GM18505 (cell line): ENCODE results near the gene CPA2.

ENCODE experiments used
- ATAC-seq: cut with Tn5 transposase; IDR thresholded peaks from one replicate; pipeline ENCODE4 v1.9.1; 2021; ENCODE audit not compliant: unreplicated experiment
- POLR2A ChIP-seq: IDR thresholded peaks from 4 replicates; pipeline ENCODE4 v1.6.1; 2011; ENCODE audit warnings: borderline replicate concordance; ENCODE audit not compliant: insufficient read depth, insufficient read length; ENCODE audit errors: extremely low read depth

Gene CPA2

DNA sequence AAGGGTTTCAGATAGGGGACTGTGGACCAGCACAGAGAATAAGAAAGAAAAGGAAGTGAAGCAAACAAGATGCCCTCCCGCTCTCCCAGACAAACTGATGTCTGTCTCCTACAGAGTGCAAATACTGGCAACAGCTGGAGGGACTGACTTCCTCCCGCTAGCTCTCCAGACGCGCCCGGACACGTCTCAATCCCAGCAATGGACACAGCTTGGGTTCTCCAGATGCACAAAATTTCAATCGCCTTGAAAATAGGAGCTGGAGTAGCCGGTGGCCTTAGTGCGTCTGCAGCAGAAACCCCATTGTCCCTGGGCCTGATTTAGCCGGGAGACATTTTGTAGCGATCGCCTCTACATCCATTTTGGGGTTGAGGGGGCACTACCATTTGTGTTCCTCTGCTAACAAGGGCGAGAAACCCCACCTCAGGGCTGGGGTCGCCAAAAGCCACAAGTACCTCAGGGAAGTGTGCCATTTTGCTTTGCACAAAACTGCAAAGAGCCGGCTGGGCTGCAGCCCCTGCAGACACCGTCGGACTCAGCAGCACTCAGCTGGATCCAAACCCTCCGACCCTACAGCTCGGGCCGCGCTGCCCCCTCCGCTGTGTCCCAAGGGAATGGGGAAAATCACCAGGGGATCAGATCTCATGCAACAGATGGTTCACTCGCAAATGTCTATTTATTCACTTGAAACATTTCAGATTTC, 5.9 kb downstream of the CPA2 start:
- TF ChIP-seq POLR2A = no peak
- ATAC-seq = no peak

- no peak for TF ChIP-seq POLR2A
- ATAC-seq = no peak
Measured at GRCh38 chr7:130273081-130273932, 6.6 kb downstream of the CPA2 start.

DNA sequence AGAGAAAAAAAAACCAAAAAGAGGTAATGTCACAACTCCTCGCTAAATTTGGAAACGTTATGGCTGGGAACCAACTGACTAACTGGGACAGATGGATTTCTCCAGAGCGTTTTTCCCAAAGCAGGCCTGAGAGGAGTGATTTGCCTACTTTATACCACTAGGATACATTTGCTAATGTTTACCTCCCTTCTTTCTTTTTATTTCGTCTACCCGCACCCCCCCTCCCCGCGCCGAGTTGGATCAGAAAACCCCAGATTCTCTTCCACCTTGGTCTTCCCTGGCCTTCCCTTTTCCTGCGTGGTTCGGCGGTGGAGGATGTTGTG, 7.2 kb downstream of the CPA2 start:
- ATAC-seq = no peak
- no peak for TF ChIP-seq POLR2A

DNA sequence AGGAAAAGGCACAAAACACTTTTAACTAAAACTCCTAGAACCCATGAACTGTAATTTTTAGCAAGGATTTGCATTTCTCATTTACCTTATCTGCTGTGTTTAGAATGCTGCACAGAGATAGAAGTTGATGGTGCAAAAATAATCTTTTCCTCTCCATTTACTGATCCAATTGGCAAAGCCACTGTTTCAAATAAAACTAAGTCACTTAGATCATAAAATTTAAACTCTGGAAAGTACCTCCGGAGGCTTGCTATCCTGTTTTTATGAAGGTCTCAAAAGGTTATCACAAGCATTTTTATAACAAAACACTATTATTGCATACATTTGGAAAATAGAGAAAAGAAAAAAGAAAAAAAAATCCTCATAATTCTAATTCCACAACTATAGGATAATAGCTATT, 7.6 kb downstream of the CPA2 start:
- ATAC-seq = no peak
- TF ChIP-seq POLR2A = no peak

- no peak for TF ChIP-seq POLR2A
Measured at GRCh38 chr7:130274983-130275591, 8.4 kb downstream of the CPA2 start.

DNA sequence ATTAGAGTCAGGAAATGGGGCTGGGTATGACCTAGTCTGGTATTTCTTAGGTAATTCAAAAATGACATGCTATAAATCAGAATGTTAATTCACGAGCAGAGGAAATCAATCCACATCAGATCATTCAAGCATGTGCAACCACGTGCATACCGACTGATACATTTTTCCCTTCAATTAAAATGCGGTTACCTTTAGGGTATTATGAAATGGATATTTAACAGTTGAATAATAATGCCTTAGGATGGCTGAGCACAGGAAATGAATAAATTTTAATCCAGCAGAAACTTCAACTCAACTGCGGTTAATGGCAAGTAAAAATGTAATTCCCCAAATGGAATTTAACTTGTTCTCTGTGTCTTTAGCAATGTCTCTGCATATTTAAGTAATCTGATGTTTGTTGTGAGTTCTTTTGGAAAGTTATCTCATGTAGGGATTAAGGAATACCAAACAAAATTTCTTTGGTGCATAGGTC, 9.2 kb downstream of the CPA2 start:
- TF ChIP-seq POLR2A = no peak
- ATAC-seq = no peak

More at GRCh38 chr7:130274983-130275591, 8.4 kb downstream of the CPA2 start:
- no peak for ATAC-seq

DNA sequence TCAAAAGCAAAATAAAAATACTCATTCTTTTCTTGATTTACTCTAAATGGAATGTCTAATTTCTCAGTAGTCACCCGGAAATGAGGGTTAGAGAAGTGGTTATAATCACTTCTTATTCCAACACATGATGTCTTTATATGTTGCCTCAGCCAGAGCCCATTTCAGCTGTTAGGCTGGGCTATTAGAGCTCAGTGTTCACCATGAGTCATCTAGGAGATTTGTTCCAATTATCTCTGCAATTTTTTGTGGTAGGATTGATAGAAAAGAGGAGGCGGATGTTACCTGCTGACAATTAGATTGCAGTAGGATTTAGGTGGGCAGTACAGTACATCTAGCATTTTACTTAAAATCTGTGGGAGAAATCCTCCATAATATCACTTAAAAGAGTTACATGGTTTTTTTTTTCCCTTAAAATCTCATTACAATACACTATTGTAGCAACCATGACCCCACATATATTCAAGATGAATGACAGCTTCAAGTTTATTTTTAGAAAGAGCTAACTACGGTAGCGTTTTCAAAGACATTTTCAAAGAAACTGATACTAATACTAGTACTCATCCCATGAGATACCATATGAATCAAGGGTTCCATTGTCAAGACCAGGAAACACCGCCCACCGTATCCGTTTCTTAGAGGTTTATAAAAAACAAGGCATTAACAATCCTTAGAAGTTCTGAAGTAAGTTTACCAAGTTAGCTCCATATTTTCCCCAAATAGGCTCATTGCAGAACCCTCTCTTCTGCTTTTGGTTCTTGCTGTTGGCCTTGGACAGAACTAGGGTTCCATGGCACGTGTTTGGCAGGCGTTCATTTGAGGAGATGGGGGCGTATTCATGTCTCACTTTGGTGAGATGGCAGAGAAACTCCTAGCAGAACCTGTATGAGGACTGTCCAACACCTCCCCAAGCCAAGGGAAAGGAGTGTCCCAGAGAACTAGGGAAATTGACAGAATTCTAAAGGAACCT, 10.4 kb downstream of the CPA2 start:
- no peak for TF ChIP-seq POLR2A

DNA sequence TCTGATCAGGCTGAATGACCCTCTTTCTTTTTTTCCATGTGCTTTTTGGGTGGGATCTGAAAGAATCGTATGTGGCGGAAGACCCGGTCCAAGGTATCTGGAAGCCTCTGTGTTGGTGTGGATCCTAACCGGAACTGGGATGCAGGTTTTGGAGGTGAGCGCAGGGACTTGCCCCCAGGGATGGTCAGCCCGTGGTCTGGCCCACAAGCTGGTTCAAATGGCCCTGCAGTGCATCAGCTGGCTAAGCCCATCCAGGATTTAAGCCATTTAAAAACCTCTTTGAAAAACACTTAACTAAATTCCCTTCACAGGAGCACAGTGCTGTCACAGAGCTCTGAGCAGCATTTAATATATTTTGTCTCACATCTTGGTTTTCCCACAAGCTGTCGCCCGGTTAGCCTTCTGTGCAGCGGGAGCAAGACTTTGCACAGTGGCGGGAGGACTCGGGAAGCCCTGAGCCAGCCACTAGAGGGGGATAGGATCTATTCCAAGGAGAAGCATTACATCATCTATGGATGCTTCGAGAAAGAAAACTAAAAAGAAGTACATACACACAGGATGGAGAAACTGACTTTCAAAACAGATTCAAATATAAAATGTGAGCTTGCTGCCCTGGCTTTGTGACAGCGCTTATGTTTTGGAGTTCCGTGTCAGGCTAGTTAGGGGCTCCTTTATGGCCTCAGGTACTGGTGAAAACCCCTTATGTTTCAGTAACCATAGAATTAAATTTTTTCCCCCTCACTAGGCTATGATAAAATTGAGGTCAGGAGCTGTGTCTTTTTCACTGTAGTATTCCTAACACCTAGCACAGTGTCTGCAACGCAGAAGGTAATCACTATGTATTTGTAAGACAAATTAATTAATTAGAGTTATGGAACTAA, 11.3 kb downstream of the CPA2 start:
- no peak for TF ChIP-seq POLR2A

More for the DNA sequence above, 10.4 kb downstream of the CPA2 start:
- no peak for ATAC-seq

GRCh38 chr7:130278860-130279259, 12.2 kb downstream of the CPA2 start:
- no peak for TF ChIP-seq POLR2A
- ATAC-seq = no peak

More for the DNA sequence above, 11.3 kb downstream of the CPA2 start:
- no peak for ATAC-seq

- TF ChIP-seq POLR2A = no peak
- ATAC-seq = no peak
Measured at GRCh38 chr7:130279286-130279685, 12.6 kb downstream of the CPA2 start.

DNA sequence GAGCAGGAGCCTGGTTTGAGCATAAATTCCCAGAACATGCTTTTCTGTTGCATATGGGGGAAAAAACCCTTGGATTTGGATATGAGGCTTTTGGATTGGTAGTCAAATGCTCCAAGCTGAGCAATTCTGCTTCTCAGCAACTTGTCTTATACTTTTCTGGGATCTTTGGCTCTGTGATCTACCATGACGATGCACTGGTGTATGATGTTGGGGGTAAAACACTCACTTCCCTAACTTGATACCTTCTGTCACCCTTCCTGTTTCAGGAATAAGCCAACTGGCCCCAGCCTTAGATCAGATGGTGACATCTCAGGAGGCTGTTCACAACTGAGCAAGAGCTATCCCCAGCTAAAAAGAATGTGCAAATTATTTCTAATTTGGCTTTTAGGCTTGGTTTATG, 13.2 kb downstream of the CPA2 start:
- TF ChIP-seq POLR2A = no peak
- ATAC-seq = no peak

GRCh38 chr7:130281260-130281659, 14.6 kb downstream of the CPA2 start:
- no peak for TF ChIP-seq POLR2A
- no peak for ATAC-seq
